HG03175 (cell line): ENCODE results near the gene PCBD1.

Experiments
- ATAC-seq: cut with Tn5 transposase; IDR thresholded peaks from one replicate; pipeline ENCODE4 v1.9.1; 2021; ENCODE audit warnings: mild to moderate bottlenecking, moderate library complexity; ENCODE audit not compliant: unreplicated experiment

Gene PCBD1

GRCh38 chr10:70918851-70919530 lies 30.6 kb upstream of the PCBD1 start:
- no peak for ATAC-seq

DNA sequence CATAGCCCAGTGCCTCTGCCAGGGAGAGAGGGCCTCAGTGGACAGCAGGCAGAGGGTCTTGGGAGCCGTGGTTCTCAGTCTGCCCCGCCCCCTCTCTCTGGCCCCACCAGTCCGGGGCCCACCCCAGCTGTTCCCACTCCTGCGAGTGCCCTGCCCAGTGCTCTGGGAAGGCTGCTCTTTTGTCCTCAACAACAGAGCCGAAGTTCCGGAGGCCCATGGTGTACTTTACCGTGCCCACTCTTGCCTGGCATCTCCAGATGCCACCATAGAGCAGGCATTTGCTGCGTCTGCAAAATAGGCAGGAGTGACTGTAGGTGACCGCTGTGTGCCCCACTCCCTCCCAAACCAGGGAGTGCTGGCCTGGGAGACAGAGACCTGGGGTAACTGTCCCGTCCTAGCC lies 29.3 kb upstream of the PCBD1 start:
- no peak for ATAC-seq

DNA sequence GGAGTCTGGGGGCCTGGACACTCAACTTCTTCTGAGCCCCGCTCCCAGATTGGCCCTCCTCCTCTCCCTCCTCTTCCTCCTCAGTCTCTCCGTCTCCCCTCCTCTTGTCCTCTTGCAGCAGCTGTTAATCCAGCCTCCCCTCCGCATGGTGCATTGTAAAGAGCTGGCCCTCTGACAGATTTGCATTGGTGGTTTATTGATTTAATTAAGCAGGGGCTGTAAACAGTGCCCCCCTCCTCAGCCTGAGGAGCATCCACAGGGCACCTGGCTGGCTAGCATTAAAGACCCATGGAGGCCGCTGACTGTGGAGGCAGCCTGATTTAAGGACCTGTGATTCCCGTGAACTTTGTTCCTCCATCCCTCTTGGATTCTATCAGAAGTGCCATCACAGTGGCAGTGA lies 28.9 kb upstream of the PCBD1 start:
- ATAC-seq = no peak

DNA sequence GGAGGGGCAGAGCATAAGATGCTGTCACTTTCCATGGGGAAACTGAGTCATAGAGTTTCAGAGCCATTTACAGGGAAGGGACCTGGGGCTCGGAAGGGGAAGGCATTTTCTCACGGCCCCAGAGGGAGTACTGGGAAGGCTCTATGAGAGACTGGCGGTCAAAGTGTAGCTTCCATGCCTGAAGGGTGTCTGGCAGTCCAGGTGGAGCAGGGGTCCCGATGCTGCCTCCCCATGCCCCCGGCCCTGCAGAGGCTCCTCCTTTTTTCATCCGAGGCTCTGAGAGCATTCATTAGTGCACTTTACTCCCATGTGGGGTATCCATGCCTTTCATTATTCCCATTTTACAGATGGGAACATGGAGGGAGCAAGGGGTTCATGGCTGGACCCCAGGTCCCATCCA lies 27.9 kb upstream of the PCBD1 start:
- ATAC-seq = no peak

- no peak for ATAC-seq
Measured at GRCh38 chr10:70915806-70916205, 27.4 kb upstream of the PCBD1 start.

- no peak for ATAC-seq
Measured at GRCh38 chr10:70915206-70915605, 26.8 kb upstream of the PCBD1 start.

DNA sequence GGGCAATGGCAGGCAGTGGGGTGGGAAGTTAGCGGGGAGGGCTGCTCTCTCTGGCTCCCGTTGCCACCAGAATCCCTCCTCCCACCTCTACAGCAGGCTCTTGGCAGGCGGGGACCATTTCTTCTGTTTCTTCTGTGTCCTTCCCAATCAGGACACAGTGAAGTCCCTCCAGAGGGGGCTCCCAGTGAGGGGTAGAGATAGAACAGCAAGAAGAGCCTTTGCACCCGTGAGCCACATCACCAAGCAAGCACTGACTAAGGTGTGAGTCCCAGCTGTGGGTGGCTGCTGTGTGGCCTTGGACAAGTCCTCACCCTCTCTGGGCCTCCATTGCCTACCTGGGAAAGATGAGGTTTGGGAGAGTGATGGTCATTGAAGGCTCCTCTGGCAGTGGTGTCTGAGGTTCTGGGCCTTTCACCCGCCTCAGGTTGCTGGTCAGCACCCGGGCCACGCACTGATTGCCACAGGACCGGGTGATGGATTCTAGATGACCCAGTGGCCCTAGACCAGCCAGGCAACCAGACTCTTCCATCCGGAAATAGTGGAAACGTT lies 26.0 kb upstream of the PCBD1 start:
- no peak for ATAC-seq

DNA sequence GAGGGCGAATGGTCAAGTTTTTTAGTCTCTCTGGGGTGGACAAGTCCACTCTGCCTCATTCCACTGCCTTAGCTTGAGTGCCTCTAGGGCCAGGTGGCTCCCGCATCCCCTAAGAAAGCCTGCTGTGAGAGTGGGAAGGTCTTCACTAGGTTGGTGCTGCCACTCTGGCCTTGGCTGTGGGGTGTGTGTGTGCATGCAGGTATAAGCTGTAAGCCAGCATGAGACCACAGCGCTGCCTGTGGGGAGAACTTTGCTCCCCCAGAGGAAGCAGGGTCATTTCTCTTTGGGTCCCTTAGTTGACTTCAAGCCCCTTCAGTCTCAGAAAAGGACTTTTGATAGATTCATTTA lies 25.5 kb upstream of the PCBD1 start:
- ATAC-seq = no peak

DNA sequence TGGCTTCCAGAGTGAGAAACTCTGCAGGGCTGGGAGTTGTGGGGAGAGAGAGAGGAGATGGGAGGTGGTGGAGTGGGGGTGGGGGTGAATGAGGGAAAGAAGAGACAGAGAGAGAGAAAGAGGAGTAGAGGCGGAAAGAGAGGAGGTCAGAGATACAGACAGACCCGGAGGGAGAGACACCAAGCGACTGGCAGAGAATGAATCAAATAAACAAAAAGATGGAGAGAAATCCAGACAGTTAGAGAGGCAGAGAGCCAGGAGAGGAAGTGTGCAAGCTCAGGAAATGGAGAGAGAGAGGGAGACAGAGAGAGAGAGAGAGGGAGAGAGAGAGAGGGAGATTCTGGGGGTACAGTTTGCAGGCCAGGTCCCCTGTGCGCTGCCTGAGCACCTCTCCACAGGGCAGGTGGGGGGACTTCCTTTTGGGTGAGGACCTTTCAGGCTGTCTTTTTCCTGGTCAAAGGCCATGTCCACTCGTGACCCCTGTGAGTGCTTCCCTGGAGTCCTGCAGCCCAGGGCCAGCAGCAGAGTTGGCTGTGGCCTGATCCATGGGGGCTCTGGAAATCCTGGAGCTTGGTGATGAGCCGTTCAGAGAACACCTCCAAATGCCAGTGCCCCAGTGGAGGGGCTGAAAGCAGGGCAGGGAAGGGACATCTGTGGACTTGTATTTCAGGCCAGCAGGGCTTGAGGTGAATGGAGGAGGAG lies 25.0 kb upstream of the PCBD1 start:
- no peak for ATAC-seq

DNA sequence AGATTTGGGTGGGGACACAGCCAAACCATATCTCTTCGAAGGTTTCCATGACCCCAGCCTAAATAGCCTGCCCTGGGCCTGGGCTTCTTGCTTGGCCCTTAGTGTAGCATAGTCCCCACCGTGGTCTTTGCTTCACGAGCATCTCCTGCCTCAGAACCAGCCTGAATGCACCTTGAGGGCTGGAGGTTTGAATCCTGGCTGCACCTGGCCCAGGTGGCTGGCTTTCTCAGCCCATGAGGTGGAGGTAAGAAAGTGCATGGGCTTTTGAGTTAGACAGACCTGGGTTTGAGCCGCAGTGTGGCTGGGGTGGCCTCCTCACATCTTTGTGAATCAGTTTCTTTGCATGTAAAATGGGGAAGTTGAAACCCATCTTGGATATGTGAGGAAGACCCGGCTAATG lies 24.2 kb upstream of the PCBD1 start:
- ATAC-seq = no peak

DNA sequence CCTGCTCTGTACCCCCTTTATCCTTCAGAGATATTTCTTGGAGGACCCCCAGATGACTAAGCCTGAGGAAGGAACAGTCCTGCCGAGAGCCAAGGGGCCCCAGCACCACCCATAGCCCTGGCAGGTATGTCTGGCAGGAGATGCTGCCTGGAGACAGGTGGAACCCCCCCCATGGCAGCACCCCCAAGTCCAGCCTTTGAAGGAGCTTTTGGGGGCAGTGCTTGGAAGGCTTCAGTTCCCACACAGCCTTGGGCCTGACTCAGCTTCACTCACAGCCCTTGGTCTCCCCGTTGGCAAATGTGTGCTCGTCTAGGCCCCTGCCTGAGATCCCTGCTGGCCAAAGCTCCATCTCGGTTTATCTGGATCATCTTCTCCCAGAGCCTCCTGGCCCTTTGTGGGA lies 23.0 kb upstream of the PCBD1 start:
- ATAC-seq = no peak

GRCh38 chr10:70910486-70911341 lies 22.3 kb upstream of the PCBD1 start:
- no peak for ATAC-seq

- ATAC-seq = no peak
Measured at GRCh38 chr10:70909326-70909935, 21.1 kb upstream of the PCBD1 start.

DNA sequence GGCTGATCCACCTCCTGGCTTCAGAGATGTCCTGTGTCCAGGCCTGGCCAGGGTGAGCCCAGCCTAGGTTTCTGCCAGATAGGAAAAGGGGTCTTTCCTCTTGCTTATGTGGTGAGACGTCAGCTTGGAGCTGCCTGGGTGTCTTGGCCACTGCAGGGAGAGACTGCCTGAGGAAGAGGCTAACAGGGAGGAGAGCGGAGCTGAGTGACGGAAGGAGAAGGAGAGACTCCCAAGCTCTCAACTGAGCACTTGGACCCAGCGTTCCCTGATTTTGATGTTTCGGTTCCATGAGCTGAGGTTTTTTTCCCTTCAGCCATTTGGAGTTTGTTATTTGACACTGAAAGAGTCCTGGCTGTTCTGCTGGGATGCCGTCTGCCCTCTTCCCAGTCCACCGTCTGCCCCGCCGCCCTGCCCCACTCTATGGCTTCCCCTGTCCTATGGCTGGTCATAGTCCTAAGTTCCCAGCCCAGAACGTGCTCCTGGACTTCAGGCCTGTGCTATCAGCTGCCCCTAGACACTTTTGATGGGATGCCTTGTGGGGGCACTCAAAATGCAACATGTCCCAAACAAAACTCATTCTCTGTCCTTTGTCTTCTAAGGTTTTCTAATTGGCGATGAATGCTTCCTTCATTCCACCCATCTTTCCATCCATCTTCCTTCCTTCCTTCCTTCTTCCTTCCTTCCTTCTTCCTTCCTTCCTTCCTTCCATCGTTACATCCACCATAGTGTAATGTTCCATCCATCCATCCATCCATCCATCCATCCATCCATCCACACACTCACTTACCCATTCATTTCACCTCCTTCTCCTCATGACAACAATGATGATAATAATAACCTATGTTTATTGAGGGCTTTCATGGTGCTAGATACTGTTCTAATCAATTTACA lies 20.3 kb upstream of the PCBD1 start:
- ATAC-seq = no peak

- no peak for ATAC-seq
Measured at GRCh38 chr10:70907637-70908405, 19.5 kb upstream of the PCBD1 start.

DNA sequence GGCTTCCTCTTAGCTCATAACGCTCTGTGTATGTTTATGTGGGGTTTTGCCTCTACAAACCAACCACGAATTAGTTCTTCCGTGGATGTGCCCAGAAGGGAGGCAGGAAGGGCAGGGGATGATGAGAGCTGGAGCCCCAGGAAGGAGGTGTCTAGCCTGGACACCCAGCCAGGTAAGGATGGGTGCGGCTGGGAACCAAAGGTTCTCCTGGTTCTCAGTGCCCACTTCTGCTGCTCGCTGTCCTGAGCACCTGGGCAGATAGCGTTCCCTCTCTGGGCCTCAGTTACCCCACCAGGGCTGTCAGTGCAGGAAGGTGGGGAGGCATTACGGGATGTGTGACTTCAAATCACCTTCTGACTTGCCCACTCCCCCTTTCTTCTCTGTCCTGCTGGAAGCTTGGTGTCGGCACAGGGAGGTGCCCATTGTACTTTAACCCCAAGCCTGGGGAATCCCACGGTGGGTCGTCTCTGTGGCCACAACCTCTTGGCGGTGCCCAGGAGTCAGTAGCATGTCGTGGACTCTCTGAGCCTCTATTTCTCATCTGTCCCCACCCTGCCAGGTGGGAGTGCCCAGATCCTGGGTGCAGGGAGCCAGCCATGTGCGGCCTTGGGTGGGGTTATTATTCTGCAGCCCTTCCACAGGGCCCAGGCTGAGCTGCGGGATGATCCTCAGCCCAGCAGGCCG lies 18.7 kb upstream of the PCBD1 start:
- no peak for ATAC-seq

DNA sequence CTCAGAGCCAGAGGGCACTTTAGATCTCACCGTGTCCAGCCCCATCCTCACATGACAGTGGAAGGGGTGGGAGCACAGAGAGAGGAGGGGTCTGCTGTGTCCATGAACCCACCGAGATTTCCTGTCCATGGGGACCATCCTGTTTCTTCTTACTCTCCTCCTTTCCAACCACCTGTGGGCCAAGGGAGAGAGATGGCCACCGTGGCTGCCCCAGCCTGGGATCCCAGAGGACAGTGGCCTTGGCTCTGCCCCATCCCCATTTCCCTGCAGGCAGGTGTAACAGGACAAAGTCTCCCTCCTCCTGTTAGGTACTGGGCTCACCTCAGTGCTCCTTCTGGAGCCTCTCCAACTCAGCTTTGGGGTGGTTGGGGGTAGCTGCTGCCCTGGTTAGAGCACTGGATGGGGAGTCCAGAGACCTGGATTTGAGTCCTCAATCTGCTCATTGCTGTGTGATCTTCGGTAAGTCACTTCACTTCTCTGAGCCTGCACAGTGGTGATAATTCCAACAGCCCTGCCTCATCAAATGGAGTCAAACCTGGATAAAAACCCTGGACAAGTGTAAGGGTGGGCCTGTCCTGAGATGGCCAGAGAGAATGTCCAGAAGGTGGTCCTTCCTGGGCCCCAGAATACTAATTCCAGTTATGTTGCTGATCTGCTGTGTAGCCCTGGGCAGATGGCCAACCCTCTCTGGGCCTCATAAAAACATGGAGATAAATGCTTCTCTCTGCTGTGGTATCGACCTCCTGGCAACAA lies 17.8 kb upstream of the PCBD1 start:
- ATAC-seq = no peak
